Measurements from ENCODE around the gene TGM2. TPM values are rescaled to one million over a fixed set of nuclear protein-coding genes. Genes with fewer than 3 reads are reported as not detected.
A peak's percentile ranks its signal among the peaks of the same experiment; 100 is the strongest.

TGM2 gene
- 529 TPM for total RNA-seq

DNA sequence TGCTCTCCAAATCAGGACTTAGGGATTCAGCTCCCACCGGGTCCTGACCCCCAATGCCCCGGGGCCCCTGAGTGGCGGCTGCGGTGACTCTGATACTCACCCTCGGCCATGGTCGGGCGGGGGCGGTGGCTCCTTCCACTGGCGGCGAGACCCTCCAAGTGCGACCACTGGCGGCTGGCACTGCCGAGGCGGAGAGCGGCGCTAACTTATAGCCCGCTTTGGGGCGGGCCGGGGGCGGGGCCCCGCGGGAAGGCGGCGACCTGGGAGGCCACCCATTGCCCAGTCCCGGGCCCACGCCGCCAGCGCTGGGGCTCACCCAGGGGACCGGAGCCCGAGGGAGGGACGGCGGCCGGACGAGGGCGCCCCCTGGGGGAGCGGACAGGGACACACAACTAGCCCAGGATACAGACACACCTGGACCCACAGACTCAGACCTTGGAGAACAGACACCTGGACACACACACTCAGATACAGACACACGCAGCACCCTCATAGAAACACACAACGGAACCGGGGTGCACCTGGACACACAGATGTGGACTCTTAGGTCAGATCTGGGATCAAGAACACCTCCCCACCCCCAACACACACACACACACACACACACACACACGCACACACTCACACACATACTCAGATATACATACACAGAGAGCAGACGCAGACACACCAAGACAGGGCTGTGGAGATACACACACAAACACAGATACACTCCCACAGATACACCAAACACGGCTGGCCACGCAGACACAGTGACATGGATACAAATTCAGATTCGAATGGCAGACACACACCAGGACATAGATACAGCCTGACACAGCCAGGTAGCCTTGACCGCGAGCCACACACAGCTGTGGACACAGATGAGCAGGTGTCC is at the start of gene TGM2:
Gene TGM2 (minus strand): TSS at position 182 of the 877 bp plus-strand sequence. CDS start 72 bp downstream, at position 110.
- TF ChIP-seq, protein P1, sequence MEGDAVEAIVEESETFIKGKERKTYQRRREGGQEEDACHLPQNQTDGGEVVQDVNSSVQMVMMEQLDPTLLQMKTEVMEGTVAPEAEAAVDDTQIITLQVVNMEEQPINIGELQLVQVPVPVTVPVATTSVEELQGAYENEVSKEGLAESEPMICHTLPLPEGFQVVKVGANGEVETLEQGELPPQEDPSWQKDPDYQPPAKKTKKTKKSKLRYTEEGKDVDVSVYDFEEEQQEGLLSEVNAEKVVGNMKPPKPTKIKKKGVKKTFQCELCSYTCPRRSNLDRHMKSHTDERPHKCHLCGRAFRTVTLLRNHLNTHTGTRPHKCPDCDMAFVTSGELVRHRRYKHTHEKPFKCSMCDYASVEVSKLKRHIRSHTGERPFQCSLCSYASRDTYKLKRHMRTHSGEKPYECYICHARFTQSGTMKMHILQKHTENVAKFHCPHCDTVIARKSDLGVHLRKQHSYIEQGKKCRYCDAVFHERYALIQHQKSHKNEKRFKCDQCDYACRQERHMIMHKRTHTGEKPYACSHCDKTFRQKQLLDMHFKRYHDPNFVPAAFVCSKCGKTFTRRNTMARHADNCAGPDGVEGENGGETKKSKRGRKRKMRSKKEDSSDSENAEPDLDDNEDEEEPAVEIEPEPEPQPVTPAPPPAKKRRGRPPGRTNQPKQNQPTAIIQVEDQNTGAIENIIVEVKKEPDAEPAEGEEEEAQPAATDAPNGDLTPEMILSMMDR (IDR thresholded peaks at IDR 0.05): peak; percentile 87 to 95 (median 92)
- Histone ChIP-seq H3K9me3 (no peaks in the 10 kb centered on the region), H3K36me3 (no peaks in the 10 kb centered on the region), H3K4me3 (peak within 1 kb of the TSS; percentile 62 to 75), H3K27me3 (no peaks in the 10 kb centered on the region), H3K27ac (peak within 1 kb of the TSS; percentile 86 to 88), H3K4me1 (peaks cover 19 to 35% of the 10 kb centered on the region in 2 donors)
- peak; percentile 42 to 91 for DNase-seq (ENCODE audit: low spot score in 2 of 2)
- intact Hi-C loops (cut with DNase I): loop anchor here (1.0 kb wide), 2 partner anchors 92 to 108 kb away; no protein-coding TSS in a partner anchor

DNA sequence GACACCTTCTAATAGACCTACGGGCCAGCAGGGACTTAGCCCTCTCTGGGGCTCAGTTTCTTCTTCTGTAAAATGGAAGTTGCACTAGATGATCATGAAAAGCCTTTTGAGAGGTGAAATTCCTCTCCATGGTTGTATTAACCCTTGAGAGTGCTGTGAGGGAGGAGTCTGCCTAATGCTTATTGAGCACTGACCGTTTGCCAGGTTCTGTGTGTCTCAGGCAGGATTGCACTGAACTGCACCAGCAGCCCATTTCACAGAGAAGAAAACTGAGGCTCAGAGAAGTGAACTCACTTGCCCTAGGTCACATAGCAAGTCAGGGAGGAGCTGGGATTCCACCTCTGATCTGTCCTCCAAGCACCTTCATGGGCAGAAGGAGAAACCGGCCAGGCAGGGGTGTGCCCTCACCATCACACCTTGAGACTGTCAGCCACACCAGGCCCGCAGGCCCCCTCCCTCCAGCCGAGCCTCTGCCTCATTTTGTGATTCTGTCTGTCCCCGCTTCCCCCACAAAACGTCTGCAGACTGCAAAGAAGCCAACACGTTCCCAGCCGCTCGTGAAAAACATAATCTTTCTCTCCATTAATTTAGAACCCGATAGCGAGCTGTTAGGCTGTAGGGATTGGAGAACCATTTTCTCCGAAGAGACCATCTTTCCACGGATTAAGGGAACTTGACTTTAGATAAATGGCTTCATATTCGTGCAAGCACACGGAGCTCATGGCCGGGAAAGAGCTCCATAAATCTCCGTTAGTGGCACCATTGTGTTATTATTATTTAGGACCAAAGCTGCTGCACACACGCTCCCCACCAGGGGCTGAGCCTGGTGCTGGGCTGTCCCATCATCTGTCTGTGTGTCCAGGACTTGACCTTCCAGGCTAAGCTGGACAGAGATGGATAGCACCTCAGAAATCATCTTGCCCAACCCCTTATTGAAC is 49.5 kb upstream of the TGM2 start:
- no peak for DNase-seq (ENCODE audit: low spot score in 2 of 2)
- Histone ChIP-seq H3K4me3 (no peak overlapping the region), H3K27ac (no peak overlapping the region), H3K9me3 (no peaks in the 10 kb centered on the region), H3K36me3 (peaks cover 0 to 4% of the 10 kb centered on the region in 2 donors), H3K4me1 (peaks cover 14 to 18% of the 10 kb centered on the region in 2 donors), H3K27me3 (no peaks in the 10 kb centered on the region)
- TF ChIP-seq, protein P1 (IDR thresholded peaks at IDR 0.05): no peak
- intact Hi-C loops (cut with DNase I): no loop called here

DNA sequence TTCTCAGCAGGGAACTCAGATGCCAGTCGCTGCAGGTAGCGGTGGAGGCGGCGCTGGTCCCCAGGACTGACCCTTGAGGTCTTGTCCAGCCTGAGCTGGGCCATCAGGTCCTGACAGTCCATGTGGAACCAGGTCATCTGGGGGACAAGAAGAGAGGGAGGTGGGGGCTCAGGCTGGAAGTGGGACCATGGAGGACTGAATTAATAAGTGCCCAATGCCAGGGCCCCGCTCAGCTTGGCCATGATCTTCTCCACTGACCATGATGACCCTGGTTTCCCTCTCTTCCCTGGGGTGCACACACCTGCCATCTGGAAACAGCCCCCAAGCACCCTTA is 48.5 kb upstream of the TGM2 start:
- Histone ChIP-seq H3K4me1 (peaks cover 22% of the 10 kb centered on the region in 2 donors), H3K27ac (no peak overlapping the region), H3K4me3 (no peak overlapping the region), H3K9me3 (no peaks in the 10 kb centered on the region), H3K27me3 (no peaks in the 10 kb centered on the region), H3K36me3 (no peaks in the 10 kb centered on the region)
- TF ChIP-seq, protein P1 (IDR thresholded peaks at IDR 0.05): no peak
- intact Hi-C loops (cut with DNase I): no loop called here
- no peak for DNase-seq (ENCODE audit: low spot score in 2 of 2)

DNA sequence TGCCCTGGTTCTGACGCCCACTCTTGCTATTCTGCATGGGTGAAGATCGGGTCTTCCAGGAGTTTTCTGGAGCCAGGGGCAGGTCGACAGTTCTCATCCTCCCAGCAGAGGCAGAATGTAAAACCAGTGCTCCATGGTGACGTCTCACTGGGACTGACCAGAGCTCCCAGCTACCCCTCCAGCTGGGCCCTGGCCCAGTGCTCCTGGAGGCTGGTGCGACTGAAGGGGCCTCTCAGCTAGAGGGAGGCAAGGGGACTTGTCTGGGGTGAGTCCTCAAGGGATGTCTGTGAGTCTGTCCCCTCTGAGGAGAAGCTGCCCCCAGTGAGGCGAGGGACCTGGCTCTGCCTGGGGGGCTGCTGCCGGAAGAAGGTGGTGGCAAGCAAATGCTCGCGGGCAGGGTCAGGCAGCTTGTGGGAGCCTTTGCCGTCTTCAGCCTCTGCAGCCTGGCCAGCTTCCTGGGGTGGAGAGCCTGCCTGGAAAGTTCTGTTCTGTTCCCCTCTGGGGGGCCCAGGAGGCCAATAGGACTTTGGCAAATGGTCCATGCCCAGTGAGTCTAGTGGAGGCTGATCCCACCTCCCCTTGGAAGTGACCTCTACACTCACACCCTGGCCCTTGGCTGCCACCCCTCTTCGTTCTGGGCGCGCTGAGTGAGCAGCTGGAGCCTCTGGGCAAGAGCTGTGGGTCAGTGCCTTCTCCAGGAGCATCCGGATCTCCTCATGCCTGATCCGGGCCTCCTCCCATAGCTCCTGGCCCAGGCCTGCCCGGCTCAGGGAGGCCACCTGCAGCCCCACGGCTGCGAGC is 47.9 kb upstream of the TGM2 start:
- intact Hi-C loops (cut with DNase I): no loop called here

More for the DNA sequence above, 47.9 kb upstream of the TGM2 start:
- TF ChIP-seq, protein P1 (IDR thresholded peaks at IDR 0.05): no peak
- no peaks in the 10 kb centered on the region for H3K9me3 ChIP-seq
- H3K27me3 ChIP-seq: no peaks in the 10 kb centered on the region
- no peak for DNase-seq (ENCODE audit: low spot score in 2 of 2)
- no peaks in the 10 kb centered on the region for H3K36me3 ChIP-seq
- no peak overlapping the region for H3K27ac ChIP-seq
- H3K4me3 ChIP-seq: no peak overlapping the region
- H3K4me1 ChIP-seq: peaks cover 19 to 24% of the 10 kb centered on the region in 2 donors

Measured in ascending aorta (tissue), 2 donors.